ENCODE data around the gene OR11A1. TPM values are rescaled to one million over a fixed set of nuclear protein-coding genes. Genes with fewer than 3 reads are reported as not detected.

The OR11A1 gene
- polyA plus RNA-seq, 2 of the 4 experiments (the other 2 are of a cell fraction) = not detected

GRCh38 chr6:29465279-29465678, 8.4 kb upstream of the OR11A1 start:
- H3K4me2 ChIP-seq = no peak overlapping the region
- H3K9me3 ChIP-seq = no peaks in the 10 kb centered on the region
- 2% methylated on average over 2 of the region's 2 CpGs for whole genome bisulfite sequencing (ENCODE audit: missing lambda C conversion rate)
- ChIA-PET POLR2A (no interaction called here), CTCF (no interaction called here)
- H3K4me3 ChIP-seq = no peak overlapping the region
- no peak for DNase-seq (ENCODE audit: low read depth in 1 of 2, low spot score in 1 of 2)
- no peak overlapping the region for H3K27ac ChIP-seq
- no peak for TF ChIP-seq CBX2 (IDR thresholded peaks at IDR 0.05; ENCODE audit: borderline replicate concordance, low read depth)
- no peak for TF ChIP-seq RARB (CRISPR knock-in tag; IDR thresholded peaks at IDR 0.05)
- FAIRE-seq = no peak
- ATAC-seq = no peak
- H3K4me1 ChIP-seq = no peaks in the 10 kb centered on the region

- WGBS (ENCODE audit: missing lambda C conversion rate) = 4% methylated on average over 6 of the region's 6 CpGs
- Histone ChIP-seq H3K9me3 (no peaks in the 10 kb centered on the region), H3K27ac (no peak overlapping the region), H3K4me3 (no peak overlapping the region), H3K4me1 (no peaks in the 10 kb centered on the region), H3K4me2 (no peak overlapping the region)
- POLR2A ChIA-PET = no interaction called here
- DNase-seq (ENCODE audit: low read depth in 1 of 2, low spot score in 1 of 2) (no peak), FAIRE-seq (no peak), ATAC-seq (no peak)
- CTCF ChIA-PET = no interaction called here
- TF ChIP-seq EP300 (IDR thresholded peaks at IDR 0.05) = no peak
- no peak for TF ChIP-seq TP53 (CRISPR knock-in tag; IDR thresholded peaks at IDR 0.05)
- no peak for TF ChIP-seq ZC3H11A (IDR thresholded peaks at IDR 0.05)
These were observed 5.2 kb upstream of the OR11A1 start for GRCh38 chr6:29462022-29462421.

- no peak for TF ChIP-seq ELK1 (IDR thresholded peaks at IDR 0.05; ENCODE audit: low read depth, low read length)
- no peak for TF ChIP-seq HMGXB4 (CRISPR knock-in tag; IDR thresholded peaks at IDR 0.05; ENCODE audit: borderline replicate concordance)
- no peak for TF ChIP-seq ZSCAN20 (CRISPR knock-in tag; IDR thresholded peaks at IDR 0.05)
- no peak for TF ChIP-seq PHF8 (IDR thresholded peaks at IDR 0.05; ENCODE audit: borderline replicate concordance, low read depth)
- TF ChIP-seq GATA3 (IDR thresholded peaks at IDR 0.05; ENCODE audit: borderline replicate concordance) = no peak
- TF ChIP-seq RCOR1 (IDR thresholded peaks at IDR 0.05; ENCODE audit: low read depth, low read length) = no peak
- no peak for TF ChIP-seq E2F6 (IDR thresholded peaks at IDR 0.05; ENCODE audit: borderline replicate concordance, low read depth)
- TF ChIP-seq BCL3 (IDR thresholded peaks at IDR 0.05) = no peak
- no peak for TF ChIP-seq POLR2AphosphoS2 (conservative IDR thresholded peaks at IDR 0.05; ENCODE audit: low read length)
- no peak for TF ChIP-seq SMC3 (IDR thresholded peaks at IDR 0.05)
- WGBS (ENCODE audit: missing lambda C conversion rate) = 10% methylated on average over 5 of the region's 5 CpGs
- ChIA-PET POLR2A (no interaction called here), CTCF (no interaction called here)
- H3K27ac ChIP-seq = no peak overlapping the region
- H3K4me1 ChIP-seq = no peaks in the 10 kb centered on the region
- no peak for DNase-seq (ENCODE audit: low read depth in 1 of 2, low spot score in 1 of 2)
- H3K4me3 ChIP-seq = no peak overlapping the region
- no peak for FAIRE-seq
- H3K4me2 ChIP-seq = no peak overlapping the region
- ATAC-seq = no peak
- H3K9me3 ChIP-seq = no peaks in the 10 kb centered on the region
These were observed 4.3 kb upstream of the OR11A1 start for GRCh38 chr6:29461021-29461814.
